Measurements from ENCODE around the gene RASGRF2.

RASGRF2 gene

DNA sequence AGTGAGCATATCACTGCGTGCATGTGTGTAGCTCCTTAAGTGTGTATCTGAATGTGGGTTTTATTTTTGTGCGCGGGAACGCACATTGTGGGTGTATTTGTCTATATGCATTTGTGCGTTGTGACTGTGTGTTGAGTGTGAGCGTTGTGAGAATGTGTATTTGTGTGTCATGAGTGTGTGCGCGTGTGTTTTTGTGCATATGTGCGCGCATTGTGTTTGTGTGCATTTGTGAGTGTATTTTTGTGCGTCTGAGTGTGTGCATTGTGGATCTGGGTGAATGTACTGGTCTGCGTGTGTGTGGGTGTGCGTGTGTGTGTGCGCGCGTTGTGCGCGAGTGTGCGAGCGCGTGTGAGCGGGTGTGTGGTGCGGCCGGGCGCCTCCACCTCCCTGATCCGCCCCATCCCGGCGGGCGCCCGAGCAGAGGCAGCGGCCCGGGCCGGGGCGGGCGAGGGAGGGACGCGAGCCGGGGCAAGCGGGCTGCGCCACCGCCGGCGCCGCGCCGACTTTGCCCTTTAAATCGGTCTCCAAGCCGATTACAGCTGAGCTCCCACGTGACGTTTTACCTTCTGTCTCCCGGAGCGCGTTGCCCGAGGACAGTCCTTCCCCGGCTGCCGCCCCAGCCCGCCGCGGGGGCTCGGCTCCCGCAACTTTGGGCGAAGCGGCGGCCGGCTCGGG lies at the start of gene RASGRF2:
Gene RASGRF2 (plus strand): TSS at position 596 of the 675 bp plus-strand sequence. CDS start 376 bp downstream, outside the sequence.
- DNase-seq (ENCODE audit: low read depth): no peak

GRCh38 chr5:80912479-80912878 lies 47.7 kb upstream of the RASGRF2 start:
- DNase-seq (ENCODE audit: low read depth): no peak

- DNase-seq (ENCODE audit: low read depth): no peak
Measured at GRCh38 chr5:80915716-80916115, 44.4 kb upstream of the RASGRF2 start.

DNA sequence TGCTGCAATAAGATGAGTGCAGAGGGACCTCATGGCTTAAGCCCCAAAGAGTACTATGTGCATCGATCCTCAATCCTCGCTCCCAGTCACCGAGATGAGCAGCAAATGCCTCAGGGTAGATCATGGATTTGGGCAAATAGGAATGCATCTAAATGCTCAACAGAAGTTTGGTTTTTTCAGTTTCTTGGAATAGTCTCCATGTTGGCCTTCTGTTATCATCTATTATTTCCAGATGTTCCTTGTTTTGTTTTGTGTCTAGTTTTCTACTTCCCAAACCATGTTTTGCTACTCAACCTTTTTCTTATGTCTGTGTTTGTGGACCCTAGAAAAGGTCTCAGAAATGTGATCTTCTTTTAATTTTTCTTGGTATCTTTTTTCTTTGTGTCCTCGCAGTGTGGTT lies 43.5 kb upstream of the RASGRF2 start:
- no peak for DNase-seq (ENCODE audit: low read depth)

DNA sequence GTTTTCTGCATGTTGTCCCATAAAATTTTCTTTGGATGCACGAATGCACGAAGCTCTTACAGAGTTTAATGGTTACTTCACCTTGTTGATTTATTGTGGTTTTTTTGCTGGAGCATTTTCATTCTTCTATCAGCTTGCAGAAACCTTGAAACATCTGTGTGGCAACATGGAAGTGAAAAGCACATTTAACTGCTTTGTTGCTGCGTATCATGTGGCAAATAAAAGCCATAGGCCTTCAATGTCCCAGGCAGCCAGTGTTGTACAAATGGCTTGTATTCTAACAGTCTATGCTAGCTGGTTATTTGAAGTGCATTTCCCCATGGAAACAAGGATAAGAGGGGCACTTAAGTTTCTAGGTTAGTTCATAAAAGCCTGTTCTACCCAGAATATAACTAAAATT lies 42.5 kb upstream of the RASGRF2 start:
- peak; percentile 36 for DNase-seq (ENCODE audit: low read depth)

GRCh38 chr5:80919678-80920196 lies 40.4 kb upstream of the RASGRF2 start:
- no peak for DNase-seq (ENCODE audit: low read depth)

- DNase-seq (ENCODE audit: low read depth): no peak
Measured at GRCh38 chr5:80920333-80920732, 39.8 kb upstream of the RASGRF2 start.

DNA sequence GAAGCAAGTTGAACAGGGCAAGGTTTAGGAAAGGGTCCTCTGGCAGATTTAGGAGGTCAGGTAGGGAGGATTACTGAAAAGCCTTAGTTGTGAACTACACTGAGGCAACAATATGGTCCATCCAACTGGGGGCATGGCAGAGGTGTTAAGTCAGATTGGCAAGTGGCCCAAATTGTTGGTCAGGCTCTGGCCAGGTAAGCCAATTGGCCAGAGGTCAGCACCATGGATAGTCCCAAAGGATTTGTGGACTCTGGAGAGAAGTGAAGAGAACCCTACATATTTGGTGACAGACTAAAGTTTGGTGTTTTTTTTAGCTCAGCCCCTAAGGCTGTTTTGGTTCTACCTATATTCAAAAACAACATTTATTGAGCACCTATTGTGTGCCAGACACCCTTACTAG lies 39.1 kb upstream of the RASGRF2 start:
- DNase-seq (ENCODE audit: low read depth): no peak

GRCh38 chr5:80925931-80926330 lies 34.2 kb upstream of the RASGRF2 start:
- DNase-seq (ENCODE audit: low read depth): no peak

GRCh38 chr5:80926536-80926935 lies 33.6 kb upstream of the RASGRF2 start:
- DNase-seq (ENCODE audit: low read depth): no peak

DNA sequence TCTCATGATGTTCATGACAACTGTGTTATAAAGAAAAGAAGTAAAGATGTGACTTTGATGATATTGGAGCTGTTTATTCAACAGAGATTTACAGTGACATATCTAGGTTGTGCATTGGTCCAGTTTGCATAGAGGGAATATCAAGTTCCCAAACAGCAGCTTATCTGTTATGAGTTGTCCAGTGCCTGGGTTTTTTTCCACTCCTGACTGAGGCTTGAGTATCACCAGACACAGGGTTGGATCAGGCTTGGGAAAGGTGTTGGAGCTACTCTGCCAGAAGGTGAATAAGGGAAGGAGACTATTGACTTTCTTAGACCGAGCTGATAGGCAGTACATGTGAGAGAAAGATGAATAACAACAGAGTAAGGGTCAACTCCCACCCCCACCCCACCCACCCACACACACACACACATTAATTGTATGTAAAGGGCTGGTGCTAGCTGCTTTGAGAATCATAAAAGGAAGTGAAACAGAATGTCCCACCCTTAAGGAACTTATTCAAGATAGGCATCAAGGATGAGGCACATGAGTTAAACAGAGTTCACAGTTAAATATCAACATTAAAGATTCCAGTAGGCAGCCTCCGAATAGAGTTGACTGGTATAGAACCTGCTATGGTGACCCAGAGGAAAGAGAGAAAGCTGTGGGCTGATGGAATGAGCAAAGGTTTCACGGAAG lies 33.0 kb upstream of the RASGRF2 start:
- no peak for DNase-seq (ENCODE audit: low read depth)

DNA sequence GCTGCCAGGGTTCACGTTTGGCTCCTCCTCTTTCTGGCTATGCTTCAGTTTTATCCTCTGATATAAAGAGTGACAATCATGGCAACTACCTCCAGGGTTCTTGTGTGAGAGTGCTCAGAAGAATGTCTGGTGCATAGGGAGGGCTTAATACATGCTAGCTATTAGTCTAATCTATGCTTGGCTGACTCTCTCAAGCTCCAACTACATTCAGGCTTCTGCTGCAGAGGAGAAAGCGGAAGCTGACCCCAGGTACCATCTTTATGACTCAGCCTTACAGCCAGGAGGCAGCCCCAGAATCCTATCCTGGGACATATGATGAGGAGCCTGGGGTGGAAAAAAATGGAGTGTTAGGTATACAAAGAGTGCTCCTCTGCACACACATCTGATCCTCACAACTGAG lies 32.1 kb upstream of the RASGRF2 start:
- DNase-seq (ENCODE audit: low read depth): no peak

- no peak for DNase-seq (ENCODE audit: low read depth)
Measured at GRCh38 chr5:80930940-80931339, 29.2 kb upstream of the RASGRF2 start.

DNA sequence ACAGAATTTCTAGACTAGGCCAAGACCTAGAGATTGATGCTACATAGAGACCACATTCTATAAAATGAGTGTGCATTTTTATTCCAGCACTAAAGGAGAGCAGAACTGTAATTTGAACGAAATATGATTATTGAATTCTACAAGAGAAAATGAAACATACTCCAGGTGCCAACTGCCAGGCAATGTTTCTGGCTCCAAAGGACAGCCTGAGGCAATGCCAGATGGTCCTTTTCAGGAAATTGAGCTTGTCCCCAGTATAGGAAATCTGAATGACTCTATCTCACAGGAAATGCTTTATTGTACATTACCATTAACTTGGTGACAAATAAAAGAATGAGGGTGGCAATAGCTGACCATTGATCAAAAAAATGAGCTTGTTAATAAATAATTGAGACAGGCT lies 28.8 kb upstream of the RASGRF2 start:
- no peak for DNase-seq (ENCODE audit: low read depth)

GRCh38 chr5:80933036-80933435 lies 27.1 kb upstream of the RASGRF2 start:
- DNase-seq (ENCODE audit: low read depth): no peak

- DNase-seq (ENCODE audit: low read depth): no peak
Measured at GRCh38 chr5:80934751-80935150, 25.4 kb upstream of the RASGRF2 start.

DNA sequence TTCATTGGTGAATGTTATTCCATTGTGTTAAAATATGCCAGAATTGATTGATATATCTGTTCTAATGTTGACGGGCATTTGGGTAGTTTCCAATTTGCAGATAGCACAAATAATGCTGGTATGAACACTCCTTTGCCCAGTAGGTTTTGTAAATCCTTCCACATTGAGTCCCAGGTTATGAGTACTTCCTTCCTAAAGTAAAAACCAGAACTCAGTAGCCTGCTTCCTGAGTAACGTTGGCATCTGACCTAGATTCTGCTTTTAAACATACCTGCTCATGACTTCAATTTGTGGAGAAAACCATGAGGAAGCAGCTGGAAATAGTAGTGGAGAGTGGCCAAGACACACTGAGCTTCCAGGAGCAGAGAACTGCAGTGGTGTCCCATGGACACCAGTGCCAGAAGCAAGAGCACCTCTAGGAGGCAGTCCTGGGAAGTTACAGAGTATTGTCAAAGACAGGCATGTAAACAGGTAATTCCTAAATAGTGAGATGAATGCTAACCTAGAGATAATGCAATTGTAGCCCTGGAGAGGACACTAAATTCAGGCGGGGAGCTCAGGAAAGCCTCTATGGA lies 24.3 kb upstream of the RASGRF2 start:
- DNase-seq (ENCODE audit: low read depth): no peak

DNA sequence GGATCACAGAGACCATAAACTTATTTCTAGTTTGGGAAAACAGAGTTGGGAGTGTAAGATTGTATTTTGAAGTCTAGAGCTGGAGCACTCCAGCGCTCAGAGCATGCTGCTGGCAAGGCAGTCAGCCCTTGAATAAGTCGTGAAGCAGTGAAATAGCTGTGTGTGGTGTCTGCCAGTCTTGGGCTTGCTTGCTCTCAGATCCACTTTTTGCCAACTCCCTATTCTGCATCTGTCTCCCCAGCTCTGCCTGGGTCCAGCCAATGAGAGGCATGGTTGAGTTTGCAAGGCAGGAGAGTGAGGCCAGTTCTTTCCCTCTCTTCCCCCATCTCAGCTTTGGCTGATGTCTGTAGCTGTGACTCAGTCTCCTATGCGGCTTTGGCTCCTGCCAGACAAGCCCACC lies 23.3 kb upstream of the RASGRF2 start:
- DNase-seq (ENCODE audit: low read depth): no peak

- no peak for DNase-seq (ENCODE audit: low read depth)
Measured at GRCh38 chr5:80937584-80938356, 22.4 kb upstream of the RASGRF2 start.

- no peak for DNase-seq (ENCODE audit: low read depth)
Measured at GRCh38 chr5:80941496-80941895, 18.7 kb upstream of the RASGRF2 start.

GRCh38 chr5:80951366-80951765 lies 8.8 kb upstream of the RASGRF2 start:
- DNase-seq (ENCODE audit: low read depth): no peak

- DNase-seq (ENCODE audit: low read depth): no peak
Measured at GRCh38 chr5:80953587-80953986, 6.6 kb upstream of the RASGRF2 start.

All from GM04504 (cell line).